Dendritic cell treated with granulocyte-macrophage colony-stimulating factor and Interleukin-4, amounts not matched to agents 40 ng/mL and 50 ng/mL, for 4 days (primary cell): Measurements from ENCODE around the gene MED15.
A peak's percentile ranks its signal among the peaks of the same experiment; 100 is the strongest.
"Not testable (repeated sequence)": the region's sequence is repeated elsewhere in the genome, so short reads cannot be mapped to it uniquely, and the experiment has no call there.

Experiments
- H3K27ac Mint-ChIP-seq: one replicate; pipeline ENCODE4 v1.8.0; 2022; ENCODE audit warnings: mild to moderate bottlenecking, mixed read lengths
- H3K27me3 Mint-ChIP-seq: one replicate; pipeline ENCODE4 v1.8.0; 2022; ENCODE audit warnings: mild to moderate bottlenecking, mixed read lengths
- H3K36me3 Mint-ChIP-seq: one replicate; pipeline ENCODE4 v1.8.0; 2022; ENCODE audit warnings: low read depth, mixed read lengths
- H3K4me1 Mint-ChIP-seq: one replicate; pipeline ENCODE4 v1.8.0; 2022; ENCODE audit warnings: low read depth, mixed read lengths
- H3K4me3 Mint-ChIP-seq: one replicate; pipeline ENCODE4 v1.8.0; 2022; ENCODE audit warnings: mild to moderate bottlenecking, moderate library complexity, mixed read lengths
- H3K9me3 Mint-ChIP-seq: one replicate; pipeline ENCODE4 v1.8.0; 2022; ENCODE audit warnings: mixed read lengths
- intact Hi-C: fragments of 100-400 bp; cut with micrococcal nuclease; formaldehyde crosslinking; loops from one replicate; pipeline ENCODE4 v1.15.0; 2022

The MED15 gene

DNA sequence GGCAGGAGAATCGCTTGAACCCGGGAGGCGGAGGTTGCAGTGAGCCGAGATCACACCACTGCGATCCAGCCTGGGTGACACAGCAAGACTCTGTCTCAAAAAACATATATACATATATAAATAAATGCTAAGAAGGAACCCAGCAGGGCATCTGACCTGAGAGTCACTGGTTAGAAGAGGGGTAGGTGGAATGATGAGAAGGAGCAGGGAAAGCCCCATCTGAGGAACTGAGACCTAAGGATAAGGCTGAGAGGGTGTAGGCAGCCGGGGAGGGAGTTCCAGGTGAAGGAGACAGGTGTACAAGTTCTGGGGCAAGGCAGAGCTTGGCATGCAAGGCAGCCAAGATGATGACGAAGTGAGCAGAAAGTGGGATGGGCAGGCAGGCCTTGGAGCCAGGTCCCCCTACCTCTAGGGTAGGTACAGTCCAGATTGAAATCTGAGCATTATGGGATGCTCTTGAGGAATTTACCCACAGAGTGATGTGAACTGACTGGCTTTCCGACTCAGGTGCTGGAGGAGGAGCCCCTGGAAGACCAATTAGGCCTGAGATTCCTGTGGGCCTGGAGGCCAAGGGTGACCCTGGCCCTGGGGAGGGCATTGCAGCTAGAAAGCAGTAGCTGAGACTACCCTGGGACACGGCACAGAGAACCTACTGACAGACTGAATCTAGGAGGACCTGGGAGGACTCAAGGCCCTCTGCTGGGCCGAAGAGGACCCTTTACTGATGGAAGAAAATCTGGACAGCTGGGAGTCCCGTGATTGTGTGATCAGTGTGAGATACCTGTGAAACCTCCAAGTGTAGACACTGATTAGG, 34.6 kb upstream of the MED15 start:
- Mint-ChIP-seq H3K27ac (no peak overlapping the region), H3K9me3 (no peaks in the 10 kb centered on the region), H3K4me1 (peaks cover 5% of the 10 kb centered on the region), H3K27me3 (no peaks in the 10 kb centered on the region), H3K36me3 (peaks cover 63% of the 10 kb centered on the region), H3K4me3 (no peak overlapping the region)
- intact Hi-C loops = no loop called here

DNA sequence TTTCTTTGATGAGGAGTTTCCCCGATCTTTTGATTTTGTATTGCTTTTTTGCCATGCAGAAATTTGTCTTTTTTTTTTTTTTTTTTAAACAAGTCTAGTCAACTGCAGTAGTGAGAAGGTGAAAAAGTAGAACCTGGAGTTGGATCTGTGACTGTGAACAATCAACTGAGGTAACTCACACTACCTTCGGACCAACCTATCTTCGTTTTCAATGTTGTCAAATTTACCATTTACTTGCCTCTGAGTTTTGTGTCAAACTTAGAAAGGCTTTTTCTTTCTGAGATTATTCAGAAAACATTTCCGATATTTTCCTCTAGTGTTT, 32.3 kb upstream of the MED15 start:
- peaks cover 53% of the 10 kb centered on the region for H3K36me3 Mint-ChIP-seq
- no peak overlapping the region for H3K4me3 Mint-ChIP-seq
- intact Hi-C loops = no loop called here
- no peak overlapping the region for H3K27ac Mint-ChIP-seq
- H3K4me1 Mint-ChIP-seq = peaks cover 8% of the 10 kb centered on the region
- no peaks in the 10 kb centered on the region for H3K27me3 Mint-ChIP-seq
- H3K9me3 Mint-ChIP-seq = no peaks in the 10 kb centered on the region

DNA sequence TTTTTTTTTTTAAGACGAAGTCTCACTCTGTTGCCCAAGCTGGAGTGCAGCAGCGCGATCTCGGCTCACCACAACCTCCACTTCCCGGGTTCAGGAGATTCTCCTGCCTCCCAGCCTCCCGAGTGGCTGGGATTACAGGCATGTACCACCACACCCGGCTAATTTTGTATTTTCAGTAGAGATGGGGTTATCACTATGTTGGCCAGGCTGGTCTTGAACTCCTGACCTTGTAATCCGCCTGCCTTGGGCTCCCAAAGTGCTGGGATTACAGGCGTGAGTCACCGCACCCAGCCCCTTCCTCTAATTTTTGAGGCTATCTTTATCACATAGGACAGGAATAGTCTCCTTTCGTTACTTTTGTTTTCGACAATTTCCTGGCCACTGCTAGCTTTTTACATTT, 31.8 kb upstream of the MED15 start:
- intact Hi-C loops, H3K27me3 Mint-ChIP-seq, H3K27ac Mint-ChIP-seq, H3K9me3 Mint-ChIP-seq, H3K4me1 Mint-ChIP-seq, H3K4me3 Mint-ChIP-seq: not testable (repeated sequence)
- H3K36me3 Mint-ChIP-seq = peaks cover 51% of the 10 kb centered on the region

DNA sequence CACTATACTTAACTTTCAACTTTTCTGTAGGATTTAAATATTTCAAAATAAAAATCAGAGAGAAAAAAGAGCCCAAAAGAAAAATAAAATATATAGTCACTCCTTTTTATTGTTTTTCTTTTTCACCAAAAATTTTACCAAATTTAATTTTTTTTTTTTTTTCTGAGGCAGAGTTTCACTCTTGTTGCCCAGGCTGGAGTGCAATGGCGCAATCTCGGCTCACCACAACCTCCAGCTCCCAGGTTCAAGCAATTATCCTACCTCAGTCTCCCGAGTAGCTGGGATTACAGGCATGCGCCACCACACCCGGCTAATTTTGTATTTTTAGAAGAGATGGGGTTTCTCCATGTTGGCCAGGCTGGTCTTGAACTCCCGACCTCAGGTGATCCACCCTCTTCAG, 29.4 kb upstream of the MED15 start:
- H3K9me3 Mint-ChIP-seq, H3K27ac Mint-ChIP-seq, intact Hi-C loops, H3K27me3 Mint-ChIP-seq, H3K4me3 Mint-ChIP-seq: not testable (repeated sequence)
- Mint-ChIP-seq H3K36me3 (peaks cover 34% of the 10 kb centered on the region), H3K4me1 (peaks cover 12% of the 10 kb centered on the region)

DNA sequence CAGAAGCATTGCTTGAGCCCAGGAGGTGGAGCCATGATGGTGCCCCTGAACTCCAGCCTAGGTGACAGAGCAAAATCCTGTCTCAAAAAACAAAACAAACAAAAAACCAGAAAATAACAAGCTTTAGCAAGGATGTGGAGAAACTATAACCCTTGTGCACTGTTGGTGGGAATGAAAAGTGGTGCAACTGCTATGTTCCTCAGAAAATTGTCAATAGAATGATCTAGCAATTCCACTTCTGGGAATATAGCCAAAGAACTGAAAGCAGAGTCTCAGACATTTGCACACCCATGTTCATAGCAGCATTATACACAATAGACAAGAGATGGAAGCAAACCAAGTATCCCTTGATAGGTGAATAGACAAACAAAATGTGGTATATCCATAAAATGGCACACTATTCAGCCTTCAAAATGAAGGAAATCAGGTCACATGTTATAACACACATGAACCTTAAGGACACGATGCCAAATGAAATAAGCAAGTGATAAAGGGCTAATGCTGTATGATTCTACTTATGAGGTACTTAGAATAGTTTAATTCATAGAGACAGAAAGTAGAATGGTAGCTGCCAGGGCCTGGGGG, 27.7 kb upstream of the MED15 start:
- Mint-ChIP-seq H3K27me3 (no peaks in the 10 kb centered on the region), H3K27ac (no peak overlapping the region), H3K4me1 (peaks cover 15% of the 10 kb centered on the region), H3K36me3 (peaks cover 48% of the 10 kb centered on the region), H3K4me3 (no peak overlapping the region), H3K9me3 (no peaks in the 10 kb centered on the region)
- intact Hi-C loops = no loop called here

DNA sequence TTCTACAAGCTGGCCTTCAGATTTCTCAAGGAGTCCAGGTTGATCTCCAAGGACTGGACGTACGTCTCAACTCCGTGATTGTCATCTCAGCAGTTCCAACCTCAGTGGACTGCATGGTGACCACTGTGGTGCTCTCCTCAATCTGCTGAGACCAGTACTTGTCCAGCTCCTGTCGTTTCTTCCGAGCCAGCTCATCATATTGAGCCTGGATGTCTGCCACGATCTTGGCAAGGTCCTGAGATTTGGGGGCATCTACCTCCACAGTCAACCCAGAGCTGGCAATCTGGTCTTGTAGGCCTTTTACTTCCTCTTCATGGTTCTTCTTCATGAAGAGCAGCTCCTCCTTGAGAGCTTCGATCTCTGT, 24.3 kb upstream of the MED15 start:
- H3K27ac Mint-ChIP-seq, H3K4me3 Mint-ChIP-seq, H3K9me3 Mint-ChIP-seq, H3K27me3 Mint-ChIP-seq, intact Hi-C loops: not testable (repeated sequence)
- Mint-ChIP-seq H3K4me1 (peaks cover 18% of the 10 kb centered on the region), H3K36me3 (peaks cover 63% of the 10 kb centered on the region)

DNA sequence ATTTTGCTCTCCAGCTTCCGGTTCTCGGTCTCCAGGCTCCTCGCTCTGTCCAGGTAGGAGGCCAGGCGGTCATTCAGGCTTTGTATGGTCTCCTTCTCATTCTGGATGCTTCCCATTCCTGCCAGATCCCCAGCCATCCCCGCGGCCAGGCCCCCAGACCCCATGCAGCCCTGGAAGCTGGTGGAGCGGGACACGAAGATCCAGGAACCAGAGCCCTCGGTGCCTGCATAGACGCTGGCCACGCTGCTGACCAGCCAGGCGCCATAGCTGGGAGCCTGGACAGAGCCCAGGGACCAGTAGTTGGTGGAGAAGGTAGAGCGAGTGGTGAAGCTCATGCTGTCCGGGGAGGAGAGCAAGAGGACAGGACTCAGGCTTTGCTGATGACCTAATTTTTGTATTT, 23.6 kb upstream of the MED15 start:
- Mint-ChIP-seq H3K9me3 (no peaks in the 10 kb centered on the region), H3K4me1 (peaks cover 24% of the 10 kb centered on the region), H3K36me3 (peaks cover 70% of the 10 kb centered on the region), H3K27ac (peak overlapping the region; percentile 13), H3K4me3 (no peak overlapping the region), H3K27me3 (no peaks in the 10 kb centered on the region)
- intact Hi-C loops = no loop called here

DNA sequence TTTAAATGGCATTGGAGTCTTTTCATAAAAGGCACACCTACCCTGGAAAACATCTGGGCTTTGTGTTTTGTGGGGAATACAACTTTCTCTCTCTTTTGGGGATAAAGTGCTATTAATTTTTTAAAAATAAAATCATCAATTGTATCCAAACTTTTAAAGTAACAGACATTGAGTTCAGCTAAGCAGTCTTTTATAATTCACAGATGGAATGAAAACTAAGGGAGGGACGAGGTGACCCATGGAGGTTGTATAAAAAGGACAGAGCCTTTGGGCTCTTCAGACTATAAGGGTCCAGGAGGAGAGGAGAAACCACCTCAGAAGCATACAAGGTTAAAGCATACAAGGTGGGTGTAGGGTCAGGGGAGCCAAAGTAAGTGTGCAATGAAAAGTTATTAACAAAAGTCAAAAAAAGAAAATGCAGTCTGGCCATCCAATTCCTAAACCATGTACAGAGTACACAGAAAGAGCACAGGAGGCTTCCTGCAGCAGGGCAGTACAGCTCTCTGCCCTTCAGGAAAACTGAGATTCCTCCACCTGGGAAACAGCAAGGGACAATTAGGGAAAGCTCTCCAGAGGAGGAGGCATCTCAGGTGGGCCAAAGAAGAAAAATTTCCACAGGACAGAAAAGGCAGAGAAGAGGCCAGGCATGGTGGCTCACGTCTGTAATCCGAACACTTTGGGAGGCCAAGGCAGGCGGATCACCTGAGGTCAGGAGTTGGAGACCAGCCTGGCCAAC, 22.3 kb upstream of the MED15 start:
- Mint-ChIP-seq H3K9me3 (no peaks in the 10 kb centered on the region), H3K27me3 (no peaks in the 10 kb centered on the region), H3K36me3 (peaks cover 73% of the 10 kb centered on the region), H3K4me3 (no peak overlapping the region), H3K4me1 (peaks cover 26% of the 10 kb centered on the region), H3K27ac (no peak overlapping the region)
- intact Hi-C loops = no loop called here

DNA sequence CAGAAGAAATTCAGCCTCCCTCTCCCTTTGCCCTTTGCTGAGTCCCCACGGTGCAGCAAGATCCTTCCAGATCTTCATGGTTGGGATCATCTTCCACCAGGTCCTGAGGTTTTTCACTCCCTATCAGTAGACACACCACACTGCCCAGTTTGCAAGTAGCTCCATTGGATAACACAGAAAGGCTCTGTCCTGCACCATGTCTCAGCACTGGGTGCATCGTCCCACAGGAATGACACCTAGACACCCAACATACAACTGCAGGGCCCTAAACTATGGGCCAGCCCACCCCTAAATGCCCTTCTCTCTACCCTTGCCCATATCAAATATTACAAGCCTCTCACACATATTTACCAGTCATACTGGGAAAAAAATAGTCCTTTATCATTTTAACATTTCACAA, 21.2 kb upstream of the MED15 start:
- H3K4me1 Mint-ChIP-seq = peaks cover 33% of the 10 kb centered on the region
- H3K36me3 Mint-ChIP-seq = peaks cover 71% of the 10 kb centered on the region
- no peak overlapping the region for H3K27ac Mint-ChIP-seq
- H3K9me3 Mint-ChIP-seq = no peaks in the 10 kb centered on the region
- intact Hi-C loops = no loop called here
- no peak overlapping the region for H3K4me3 Mint-ChIP-seq
- H3K27me3 Mint-ChIP-seq = no peaks in the 10 kb centered on the region

DNA sequence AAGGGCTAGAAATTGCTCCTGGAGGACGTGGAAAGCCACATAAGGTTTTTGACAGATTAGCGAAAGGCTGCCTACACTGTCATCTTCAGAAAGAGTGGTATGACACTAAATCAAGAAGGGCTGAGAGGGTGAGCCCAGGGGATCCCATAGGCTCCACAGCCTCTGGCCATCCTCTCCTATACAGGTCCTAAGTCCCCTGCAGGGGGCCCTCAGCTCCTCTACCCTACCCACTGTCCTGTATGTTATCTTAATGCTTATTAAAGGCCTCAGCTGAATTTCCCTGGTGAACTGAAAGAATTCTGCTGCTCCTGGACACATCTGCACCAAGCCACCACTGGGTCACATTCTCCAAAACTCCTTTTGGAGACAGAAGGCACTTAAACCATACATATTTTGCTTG, 19.7 kb upstream of the MED15 start:
- Mint-ChIP-seq H3K9me3 (no peaks in the 10 kb centered on the region), H3K27me3 (no peaks in the 10 kb centered on the region), H3K4me3 (no peak overlapping the region), H3K27ac (no peak overlapping the region), H3K4me1 (peaks cover 45% of the 10 kb centered on the region), H3K36me3 (peaks cover 66% of the 10 kb centered on the region)
- intact Hi-C loops = no loop called here

DNA sequence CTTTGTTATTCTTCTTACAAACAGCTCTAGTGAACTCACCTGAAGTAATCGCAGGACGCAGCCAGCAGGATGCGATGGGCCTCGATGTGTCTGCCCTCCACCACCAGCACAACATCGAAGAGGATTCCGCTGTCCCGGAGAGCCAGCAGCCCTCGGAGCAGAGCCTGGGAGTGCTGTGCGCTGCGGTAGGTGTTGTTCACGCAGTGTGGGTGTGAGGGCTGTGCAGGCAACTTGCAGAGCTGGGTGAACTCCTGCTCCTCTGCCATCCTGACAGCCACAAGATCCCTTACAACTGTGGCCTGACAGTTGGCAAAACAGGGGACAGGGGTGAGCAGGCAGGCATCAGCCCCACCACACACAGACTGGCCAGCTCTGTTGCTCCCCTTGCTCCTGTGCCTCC, 18.5 kb upstream of the MED15 start:
- no peaks in the 10 kb centered on the region for H3K27me3 Mint-ChIP-seq
- peaks cover 51% of the 10 kb centered on the region for H3K4me1 Mint-ChIP-seq
- H3K27ac Mint-ChIP-seq = no peak overlapping the region
- H3K36me3 Mint-ChIP-seq = peaks cover 54% of the 10 kb centered on the region
- H3K9me3 Mint-ChIP-seq = no peaks in the 10 kb centered on the region
- H3K4me3 Mint-ChIP-seq = no peak overlapping the region
- intact Hi-C loops = no loop called here

DNA sequence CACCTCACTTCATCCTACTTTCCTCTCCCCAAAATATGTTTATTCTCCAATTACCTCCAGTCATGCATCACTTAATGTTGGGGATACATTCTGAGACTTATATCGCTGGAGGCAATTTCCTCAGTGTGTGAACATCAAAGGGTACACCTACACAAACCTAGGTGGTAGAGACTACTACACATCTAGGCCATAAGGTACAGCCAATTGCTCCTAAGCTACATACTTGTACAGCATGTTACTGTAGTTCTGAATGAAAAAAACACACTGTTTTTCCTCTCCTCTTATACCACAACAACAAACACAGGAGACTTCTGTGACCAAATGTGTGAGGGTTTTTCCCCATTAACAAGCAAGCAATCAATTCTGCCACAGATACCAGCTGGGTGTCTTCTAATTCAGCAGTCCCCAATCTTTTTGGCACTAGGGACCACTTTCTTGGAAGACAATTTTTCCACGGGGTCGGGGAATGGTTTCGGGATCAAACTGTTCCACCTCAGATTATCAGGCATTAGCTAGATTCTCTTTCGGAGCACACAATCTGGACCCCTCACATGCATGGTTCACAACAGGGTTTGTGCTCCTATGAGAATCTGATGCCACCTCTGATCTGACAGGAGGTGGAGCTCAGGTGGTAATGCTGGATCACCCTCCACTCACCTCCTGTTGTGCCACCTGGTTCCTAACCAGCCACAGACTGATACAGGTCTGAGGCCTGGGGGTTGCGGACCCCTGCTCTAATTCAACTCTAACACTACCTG, 17.0 kb upstream of the MED15 start:
- peaks cover 40% of the 10 kb centered on the region for H3K36me3 Mint-ChIP-seq
- H3K27me3 Mint-ChIP-seq = no peaks in the 10 kb centered on the region
- H3K9me3 Mint-ChIP-seq = no peaks in the 10 kb centered on the region
- H3K27ac Mint-ChIP-seq = no peak overlapping the region
- intact Hi-C loops = no loop called here
- H3K4me1 Mint-ChIP-seq = peaks cover 59% of the 10 kb centered on the region
- H3K4me3 Mint-ChIP-seq = no peak overlapping the region

DNA sequence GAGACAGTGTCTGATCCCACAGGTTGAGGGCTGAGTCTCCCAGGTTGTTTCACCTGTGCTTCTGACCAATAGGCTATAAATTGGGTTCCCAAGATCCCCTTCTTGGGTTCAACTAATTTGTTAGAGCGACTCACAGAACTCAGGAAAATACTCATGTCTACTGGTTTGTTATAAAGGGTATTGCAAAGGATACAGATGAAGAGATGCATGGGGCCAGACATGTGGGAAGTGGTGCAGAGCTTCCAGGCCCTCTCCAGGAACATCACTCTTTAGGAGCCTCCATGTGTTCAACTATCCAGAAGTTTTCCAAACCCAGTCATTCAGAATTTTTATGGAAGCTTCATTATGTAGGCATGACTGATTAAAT, 16.5 kb upstream of the MED15 start:
- Mint-ChIP-seq H3K4me3 (no peak overlapping the region), H3K9me3 (no peaks in the 10 kb centered on the region), H3K4me1 (peaks cover 59% of the 10 kb centered on the region), H3K27me3 (no peaks in the 10 kb centered on the region), H3K27ac (no peak overlapping the region), H3K36me3 (peaks cover 34% of the 10 kb centered on the region)
- intact Hi-C loops = no loop called here

DNA sequence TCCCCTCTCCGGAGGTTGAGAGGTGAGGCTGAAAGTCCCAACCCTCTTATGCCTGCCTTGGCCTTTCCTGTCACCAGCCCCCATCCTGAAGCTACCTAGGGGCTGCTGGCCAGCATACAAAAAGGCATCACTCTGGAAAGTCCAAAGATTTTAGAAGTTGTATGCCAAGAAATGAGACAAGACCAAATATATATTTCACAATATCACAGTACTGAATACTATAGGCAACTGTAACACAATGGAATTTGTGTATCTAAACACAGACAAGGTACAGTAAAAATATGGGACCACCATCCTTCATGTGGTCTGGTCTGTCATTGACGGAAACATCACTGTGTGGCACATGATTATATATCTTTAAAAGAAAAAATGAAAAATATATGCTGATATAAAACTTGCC, 16.1 kb upstream of the MED15 start:
- H3K4me3 Mint-ChIP-seq = no peak overlapping the region
- peaks cover 60% of the 10 kb centered on the region for H3K4me1 Mint-ChIP-seq
- no peak overlapping the region for H3K27ac Mint-ChIP-seq
- intact Hi-C loops = no loop called here
- H3K27me3 Mint-ChIP-seq = no peaks in the 10 kb centered on the region
- H3K9me3 Mint-ChIP-seq = no peaks in the 10 kb centered on the region
- H3K36me3 Mint-ChIP-seq = peaks cover 30% of the 10 kb centered on the region
